ENCODE results near the gene NQO2. TPM values are rescaled to one million over a fixed set of nuclear protein-coding genes. Genes with fewer than 3 reads are reported as not detected.
A peak's percentile ranks its signal among the peaks of the same experiment; 100 is the strongest.
"Not testable (repeated sequence)": the region's sequence is repeated elsewhere in the genome, so short reads cannot be mapped to it uniquely, and the experiment has no call there.

Gene NQO2
- total RNA-seq, 1 donor from 2014 or later, result 9.4 TPM

DNA sequence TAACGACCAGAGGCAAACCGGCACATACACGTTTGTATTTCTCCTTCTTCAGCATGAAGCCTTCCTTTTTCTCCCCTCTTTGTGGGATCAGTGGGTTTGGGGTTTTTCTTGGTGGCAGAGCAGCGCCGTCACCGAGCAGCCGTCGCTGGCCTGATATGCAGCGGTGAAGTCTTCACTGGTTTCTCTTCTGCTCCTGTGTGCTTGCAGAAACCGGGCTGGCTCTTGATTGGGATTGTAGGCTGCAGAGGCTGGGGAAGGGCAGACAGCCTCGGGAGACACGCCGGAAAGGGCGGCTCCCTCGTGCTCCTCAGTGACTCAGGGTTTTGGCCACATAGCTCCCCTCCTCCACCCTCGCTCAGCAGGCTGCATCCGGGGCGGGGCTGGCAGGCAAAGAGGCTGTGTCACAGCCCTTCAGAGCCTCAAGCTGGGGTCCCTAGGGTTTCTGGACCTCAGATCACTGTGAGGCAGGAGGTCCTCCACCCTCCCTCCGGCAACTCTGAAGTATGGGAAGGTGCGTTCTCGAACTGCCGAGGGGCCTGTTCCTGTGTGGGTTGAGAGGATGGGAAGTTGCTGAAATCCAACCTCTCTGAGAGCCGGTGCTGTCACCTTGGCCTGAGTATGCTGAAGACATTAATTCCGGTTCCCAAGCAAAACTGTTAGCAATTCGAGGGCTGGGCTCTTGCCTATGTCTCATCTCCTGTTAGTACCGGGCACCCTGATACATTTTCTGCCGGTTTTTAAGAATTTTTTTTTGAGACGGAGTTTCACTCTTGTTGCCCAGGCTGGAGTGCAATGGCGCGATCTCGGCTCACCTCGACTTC lies 24.2 kb downstream of the NQO2 start:
- H3K4me1 Mint-ChIP-seq (ENCODE audit: low read depth, unreplicated experiment), result peaks cover 25% of the 10 kb centered on the region
- peak overlapping the region; percentile 60 for H3K27ac ChIP-seq (ENCODE audit: low read depth, low read length)
- peaks cover 19% of the 10 kb centered on the region for H3K4me1 ChIP-seq (ENCODE audit: insufficient read depth, low read length)
- peak overlapping the region; percentile 68 for H2AFZ ChIP-seq (ENCODE audit: low read depth, low read length)
- peaks cover 2% of the 10 kb centered on the region for H3K9me3 Mint-ChIP-seq (ENCODE audit: unreplicated experiment)
- peak overlapping the region; percentile 46 for H3K4me3 ChIP-seq (ENCODE audit: insufficient read depth, low read depth, low read length)
- H3K27ac Mint-ChIP-seq (ENCODE audit: unreplicated experiment), result peak overlapping the region; percentile 88
- DNase-seq (ENCODE audit: low read depth) (peak; percentile 77), FAIRE-seq (no peak)
- peaks cover 2% of the 10 kb centered on the region for H3K27me3 Mint-ChIP-seq (ENCODE audit: low read depth, unreplicated experiment)
- H3K9ac ChIP-seq (ENCODE audit: low read length), result peak overlapping the region; percentile 56
- H3K9me3 ChIP-seq (ENCODE audit: insufficient read depth, low read depth, low read length), result no peaks in the 10 kb centered on the region
- TF ChIP-seq EZH2 (IDR thresholded peaks at IDR 0.05; ENCODE audit: insufficient read depth, low read length), result no peak
- TF ChIP-seq, protein P1, sequence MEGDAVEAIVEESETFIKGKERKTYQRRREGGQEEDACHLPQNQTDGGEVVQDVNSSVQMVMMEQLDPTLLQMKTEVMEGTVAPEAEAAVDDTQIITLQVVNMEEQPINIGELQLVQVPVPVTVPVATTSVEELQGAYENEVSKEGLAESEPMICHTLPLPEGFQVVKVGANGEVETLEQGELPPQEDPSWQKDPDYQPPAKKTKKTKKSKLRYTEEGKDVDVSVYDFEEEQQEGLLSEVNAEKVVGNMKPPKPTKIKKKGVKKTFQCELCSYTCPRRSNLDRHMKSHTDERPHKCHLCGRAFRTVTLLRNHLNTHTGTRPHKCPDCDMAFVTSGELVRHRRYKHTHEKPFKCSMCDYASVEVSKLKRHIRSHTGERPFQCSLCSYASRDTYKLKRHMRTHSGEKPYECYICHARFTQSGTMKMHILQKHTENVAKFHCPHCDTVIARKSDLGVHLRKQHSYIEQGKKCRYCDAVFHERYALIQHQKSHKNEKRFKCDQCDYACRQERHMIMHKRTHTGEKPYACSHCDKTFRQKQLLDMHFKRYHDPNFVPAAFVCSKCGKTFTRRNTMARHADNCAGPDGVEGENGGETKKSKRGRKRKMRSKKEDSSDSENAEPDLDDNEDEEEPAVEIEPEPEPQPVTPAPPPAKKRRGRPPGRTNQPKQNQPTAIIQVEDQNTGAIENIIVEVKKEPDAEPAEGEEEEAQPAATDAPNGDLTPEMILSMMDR (IDR thresholded peaks at IDR 0.05; ENCODE audit: insufficient read depth, low read depth, low read length), result no peak
- peaks cover 9% of the 10 kb centered on the region for H3K79me2 ChIP-seq (ENCODE audit: insufficient read depth, low read length)
- H3K4me2 ChIP-seq (ENCODE audit: low read length), result peak overlapping the region; percentile 79
- no peaks in the 10 kb centered on the region for H3K36me3 ChIP-seq (ENCODE audit: insufficient read depth, low read length)
- no peaks in the 10 kb centered on the region for H3K27me3 ChIP-seq (ENCODE audit: insufficient read depth, low read length)
- H3K4me3 Mint-ChIP-seq (ENCODE audit: unreplicated experiment), result peak overlapping the region; percentile 61
- H4K20me1 ChIP-seq (ENCODE audit: insufficient read depth, low read length), result no peaks in the 10 kb centered on the region
- peaks cover 8% of the 10 kb centered on the region for H3K36me3 Mint-ChIP-seq (ENCODE audit: low read depth, unreplicated experiment)

DNA sequence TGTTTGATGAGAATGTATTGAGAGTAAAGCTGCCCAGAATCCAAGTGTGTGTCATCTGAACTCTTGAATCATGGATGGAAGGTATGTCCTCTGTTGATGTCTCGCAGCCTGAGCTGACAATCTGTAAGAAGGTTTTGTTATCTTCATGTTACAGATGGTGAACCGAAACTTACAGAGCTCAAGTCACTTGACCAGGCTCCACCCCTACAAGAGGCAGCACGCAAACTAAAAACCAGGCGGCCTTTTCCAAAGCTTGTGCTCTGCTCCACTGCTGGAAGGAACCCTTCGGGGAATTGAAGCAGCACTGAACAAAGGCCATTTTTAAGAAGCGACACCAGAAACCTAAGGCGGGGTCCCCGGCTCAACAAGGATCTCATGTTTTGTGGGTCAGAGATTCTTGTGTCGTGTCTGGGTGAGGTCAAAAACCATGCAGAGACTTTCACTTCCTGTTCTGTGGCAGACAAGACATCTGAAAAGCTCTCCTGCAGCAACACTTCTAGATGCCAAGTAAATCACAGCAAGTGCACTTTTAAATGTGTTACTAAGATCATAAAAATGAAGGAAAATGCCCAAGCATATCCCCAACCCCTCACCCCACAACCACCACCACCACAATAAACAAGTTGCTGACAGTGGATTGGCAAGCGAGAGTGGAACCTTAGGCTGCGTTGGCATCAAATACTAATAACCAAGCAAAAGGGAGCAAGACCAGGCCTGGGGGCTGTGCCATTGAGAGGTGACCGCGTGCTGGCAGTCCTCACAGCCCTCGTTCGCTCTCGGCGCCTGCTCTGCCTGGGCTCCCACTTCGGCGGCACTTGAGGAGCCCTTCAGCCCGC lies 27.3 kb downstream of the NQO2 start:
- Mint-ChIP-seq H3K36me3 (ENCODE audit: low read depth, unreplicated experiment) (peaks cover 6% of the 10 kb centered on the region), H3K9me3 (ENCODE audit: unreplicated experiment) (peaks cover 2% of the 10 kb centered on the region), H3K4me1 (ENCODE audit: low read depth, unreplicated experiment) (peaks cover 25% of the 10 kb centered on the region), H3K27me3 (ENCODE audit: low read depth, unreplicated experiment) (peaks cover 2% of the 10 kb centered on the region), H3K4me3 (ENCODE audit: unreplicated experiment) (no peak overlapping the region), H3K27ac (ENCODE audit: unreplicated experiment) (peak overlapping the region; percentile 62)
- Histone ChIP-seq H3K79me2 (ENCODE audit: insufficient read depth, low read length) (peaks cover 9% of the 10 kb centered on the region), H3K9ac (ENCODE audit: low read length) (no peak overlapping the region), H3K4me1 (ENCODE audit: insufficient read depth, low read length) (peaks cover 19% of the 10 kb centered on the region), H3K9me3 (ENCODE audit: insufficient read depth, low read depth, low read length) (no peaks in the 10 kb centered on the region), H4K20me1 (ENCODE audit: insufficient read depth, low read length) (no peaks in the 10 kb centered on the region), H3K27ac (ENCODE audit: low read depth, low read length) (no peak overlapping the region), H3K27me3 (ENCODE audit: insufficient read depth, low read length) (no peaks in the 10 kb centered on the region), H3K36me3 (ENCODE audit: insufficient read depth, low read length) (no peaks in the 10 kb centered on the region), H3K4me2 (ENCODE audit: low read length) (no peak overlapping the region), H2AFZ (ENCODE audit: low read depth, low read length) (no peak overlapping the region), H3K4me3 (ENCODE audit: insufficient read depth, low read depth, low read length) (no peak overlapping the region)
- DNase-seq (ENCODE audit: low read depth), result peak; percentile 36
- TF ChIP-seq, protein P1 (IDR thresholded peaks at IDR 0.05; ENCODE audit: insufficient read depth, low read depth, low read length), result no peak
- no peak for TF ChIP-seq EZH2 (IDR thresholded peaks at IDR 0.05; ENCODE audit: insufficient read depth, low read length)
- no peak for FAIRE-seq

DNA sequence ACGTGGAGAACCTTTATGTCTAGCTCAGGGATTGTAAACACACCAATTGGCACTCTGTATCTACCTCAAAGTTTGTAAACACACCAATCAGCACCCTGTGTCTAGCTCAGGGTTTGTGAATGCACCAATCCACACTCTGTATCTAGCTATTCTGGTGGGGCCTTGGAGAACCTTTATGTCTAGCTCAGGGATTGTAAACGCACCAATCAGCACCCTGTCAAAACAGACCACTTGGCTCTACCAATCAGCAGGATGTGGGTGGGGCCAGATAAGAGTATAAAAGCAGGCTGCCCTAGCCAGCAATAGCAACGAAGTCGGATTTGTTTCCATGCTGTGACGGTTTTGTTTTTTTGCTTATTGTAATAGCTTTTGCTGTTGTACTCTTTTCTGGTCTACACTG lies 28.5 kb downstream of the NQO2 start:
- not testable (repeated sequence) for H3K27ac ChIP-seq (ENCODE audit: low read depth, low read length); H3K4me3 Mint-ChIP-seq (ENCODE audit: unreplicated experiment); H4K20me1 ChIP-seq (ENCODE audit: insufficient read depth, low read length); DNase-seq (ENCODE audit: low read depth); H3K27ac Mint-ChIP-seq (ENCODE audit: unreplicated experiment); H3K9me3 Mint-ChIP-seq (ENCODE audit: unreplicated experiment); H3K27me3 ChIP-seq (ENCODE audit: insufficient read depth, low read length); H3K27me3 Mint-ChIP-seq (ENCODE audit: low read depth, unreplicated experiment); H2AFZ ChIP-seq (ENCODE audit: low read depth, low read length); H3K79me2 ChIP-seq (ENCODE audit: insufficient read depth, low read length); FAIRE-seq; H3K9ac ChIP-seq (ENCODE audit: low read length); H3K9me3 ChIP-seq (ENCODE audit: insufficient read depth, low read depth, low read length); H3K4me3 ChIP-seq (ENCODE audit: insufficient read depth, low read depth, low read length); H3K36me3 Mint-ChIP-seq (ENCODE audit: low read depth, unreplicated experiment); H3K4me2 ChIP-seq (ENCODE audit: low read length); H3K36me3 ChIP-seq (ENCODE audit: insufficient read depth, low read length)
- peaks cover 19% of the 10 kb centered on the region for H3K4me1 ChIP-seq (ENCODE audit: insufficient read depth, low read length)
- peaks cover 21% of the 10 kb centered on the region for H3K4me1 Mint-ChIP-seq (ENCODE audit: low read depth, unreplicated experiment)
